Activated naive CD4-positive, alpha-beta T cell treated with anti-CD3 and anti-CD28 coated beads, Interleukin-2, amount 50 U/mL, for 72 hours (primary cell): ENCODE results near the gene CCRL2. TPM values are rescaled to one million over a fixed set of nuclear protein-coding genes. Genes with fewer than 3 reads are reported as not detected.
A peak's percentile ranks its signal among the peaks of the same experiment; 100 is the strongest.
"Not testable (repeated sequence)": the region's sequence is repeated elsewhere in the genome, so short reads cannot be mapped to it uniquely, and the experiment has no call there.

ENCODE experiments used
- ATAC-seq, 2 donors: fragments of 150-1000 bp; cut with Tn5 transposase; 2 replicates each; pipeline ENCODE4 v1.10.0; 2021; ENCODE audit warnings: mild to moderate bottlenecking in 2 of 2, moderate library complexity in 2 of 2
- DNase-seq, 2 donors: peaks; one replicate each; pipeline ENCODE4 v3.0.0; 2021 to 2022; ENCODE audit warnings: low spot score in 2 of 2
- H3K27ac Mint-ChIP-seq, 2 donors: one replicate each; pipeline ENCODE4 v1.8.0; 2022; ENCODE audit warnings: mild to moderate bottlenecking in 2 of 2, mixed read lengths in 2 of 2
- H3K36me3 Mint-ChIP-seq, 2 donors: one replicate each; pipeline ENCODE4 v1.8.0; 2022; ENCODE audit warnings: mixed read lengths in 2 of 2
- H3K9me3 Mint-ChIP-seq, 2 donors: one replicate each; pipeline ENCODE4 v1.8.0; 2022; ENCODE audit warnings: mixed read lengths in 2 of 2
- total RNA-seq, 2 donors: library from RNA; stranded (reverse); gene quantifications; one replicate each; pipeline ENCODE4 v1.2.3, GENCODE V29; 2022

The CCRL2 gene
- total RNA-seq, 2 donors from 2014 or later = 0.72 to 1.4 TPM

DNA sequence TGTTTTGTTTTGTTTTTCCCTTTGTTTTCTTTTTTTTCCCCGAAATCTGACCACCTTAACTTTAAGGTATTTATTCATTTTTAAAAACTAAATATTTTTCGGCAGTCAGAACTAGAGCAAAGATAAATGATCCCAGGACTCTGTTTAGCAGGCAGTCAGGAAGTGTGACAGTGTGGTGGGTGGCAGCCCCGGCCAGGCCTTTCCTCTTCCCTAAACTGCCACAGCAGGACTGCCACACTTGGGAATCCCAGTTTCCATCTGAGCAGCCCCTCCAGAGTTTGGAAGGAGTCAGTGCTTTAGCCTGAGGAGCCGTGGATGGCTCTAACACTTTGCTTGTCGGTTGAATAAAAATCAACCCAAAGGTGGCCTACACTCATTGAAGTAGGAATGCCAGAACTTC is 6.9 kb downstream of the CCRL2 start:
- Mint-ChIP-seq H3K9me3 (no peaks in the 10 kb centered on the region), H3K27ac (no peak overlapping the region), H3K36me3 (no peaks in the 10 kb centered on the region)
- ATAC-seq = no peak
- no peak for DNase-seq

DNA sequence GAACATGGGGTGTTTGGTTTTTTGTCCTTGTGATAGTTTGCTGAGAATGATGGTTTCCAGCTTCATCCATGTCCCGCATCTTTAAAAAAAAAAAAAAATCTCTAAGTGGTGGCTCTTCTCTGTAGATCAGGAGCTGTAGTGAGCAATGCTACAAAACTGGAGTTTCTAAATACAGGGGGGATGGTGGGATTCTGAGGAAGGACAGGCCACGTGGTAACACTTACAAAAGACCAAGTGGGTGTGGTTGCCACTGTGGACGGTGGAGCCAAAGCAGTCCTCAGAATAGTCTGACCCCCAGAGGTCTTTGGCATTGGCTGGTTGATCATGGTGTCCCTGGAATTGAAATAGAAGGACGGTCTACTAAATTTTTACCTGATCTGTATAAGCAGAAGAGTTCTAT is 7.7 kb downstream of the CCRL2 start:
- no peak for ATAC-seq
- Mint-ChIP-seq H3K9me3 (no peaks in the 10 kb centered on the region), H3K27ac (no peak overlapping the region), H3K36me3 (no peaks in the 10 kb centered on the region)
- no peak for DNase-seq

DNA sequence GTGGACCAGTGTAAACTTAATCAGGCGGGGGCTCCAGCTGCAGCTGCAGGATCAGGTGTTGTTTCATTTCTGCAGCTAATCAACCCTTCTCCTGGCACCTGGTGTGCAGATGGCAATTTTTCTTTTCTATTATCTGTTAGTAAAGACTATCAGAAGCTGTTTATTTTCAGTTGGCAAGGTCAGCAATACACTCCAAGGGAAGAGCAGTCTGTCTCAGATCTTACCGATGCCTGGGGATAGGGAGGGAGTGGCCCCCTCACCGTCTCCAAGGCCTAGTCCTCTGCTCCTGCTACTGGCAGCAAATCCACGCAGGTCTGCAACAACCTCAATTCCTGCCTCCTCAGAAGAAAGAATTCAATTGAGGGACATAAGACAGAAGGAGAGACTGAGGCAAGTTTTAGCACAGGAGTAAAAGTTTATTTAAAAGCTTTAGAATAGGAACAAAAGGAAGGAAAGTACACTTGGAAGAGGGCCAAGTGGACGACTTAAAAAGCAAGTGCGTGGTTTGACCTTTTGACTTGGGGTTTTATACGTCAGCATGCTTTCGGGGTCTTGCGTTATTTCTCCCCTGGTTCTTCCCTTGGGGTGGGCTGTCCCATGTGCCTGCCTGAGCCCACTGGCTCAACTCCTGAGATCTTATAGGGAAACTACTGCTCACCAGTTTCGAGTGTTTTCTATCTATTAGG is 9.2 kb downstream of the CCRL2 start:
- ATAC-seq (no peak), DNase-seq (no peak)
- Mint-ChIP-seq H3K36me3 (no peaks in the 10 kb centered on the region), H3K27ac (no peak overlapping the region), H3K9me3 (no peaks in the 10 kb centered on the region)

- DNase-seq (no peak), ATAC-seq (no peak)
- H3K36me3 Mint-ChIP-seq = no peaks in the 10 kb centered on the region
- no peak overlapping the region for H3K27ac Mint-ChIP-seq
- H3K9me3 Mint-ChIP-seq = no peaks in the 10 kb centered on the region
Measured at GRCh38 chr3:46416811-46417510, 9.9 kb downstream of the CCRL2 start.

DNA sequence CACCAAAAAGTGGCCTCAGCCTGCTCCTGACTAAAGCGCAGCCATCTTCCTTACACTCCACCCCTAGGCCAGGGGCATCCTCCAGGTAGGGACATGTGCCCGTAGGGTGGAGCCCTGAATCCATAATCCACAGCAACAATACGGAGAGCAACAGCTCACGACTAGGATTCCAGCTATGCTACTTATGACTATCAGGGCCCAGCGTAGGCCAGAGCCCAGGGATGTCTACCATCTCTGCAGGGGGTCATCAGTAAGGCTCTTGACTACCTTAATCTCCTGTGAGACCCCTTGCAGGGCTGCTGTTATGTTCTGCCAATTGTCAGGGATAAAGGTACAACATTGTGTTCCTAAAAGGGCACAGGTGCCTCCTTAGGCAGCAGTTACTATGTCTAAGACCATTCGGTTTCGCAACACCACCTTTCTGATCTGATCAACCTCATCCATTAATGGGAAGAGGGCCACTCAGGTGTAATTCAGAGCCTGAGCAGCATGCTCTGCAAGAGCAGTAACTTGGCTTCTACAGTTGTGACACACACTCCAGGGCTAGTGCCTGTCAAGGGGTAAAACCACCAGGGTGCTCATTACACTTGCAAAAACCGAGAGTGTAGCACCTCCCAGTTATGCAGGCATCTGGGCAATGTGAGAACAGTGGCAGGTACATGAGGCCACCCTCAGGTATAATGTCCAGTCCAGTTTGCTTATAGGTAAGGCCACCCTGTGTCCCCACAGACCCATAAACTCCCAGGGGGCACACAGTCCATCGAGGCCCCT is 11.0 kb downstream of the CCRL2 start:
- no peaks in the 10 kb centered on the region for H3K36me3 Mint-ChIP-seq
- ATAC-seq = no peak
- H3K27ac Mint-ChIP-seq = no peak overlapping the region
- no peak for DNase-seq
- H3K9me3 Mint-ChIP-seq = no peaks in the 10 kb centered on the region

- DNase-seq (no peak), ATAC-seq (no peak)
- Mint-ChIP-seq H3K27ac (no peak overlapping the region), H3K36me3 (no peaks in the 10 kb centered on the region), H3K9me3 (no peaks in the 10 kb centered on the region)
Measured at GRCh38 chr3:46419816-46420215, 12.8 kb downstream of the CCRL2 start.

GRCh38 chr3:46420931-46421330 is 13.9 kb downstream of the CCRL2 start:
- Mint-ChIP-seq H3K9me3 (no peaks in the 10 kb centered on the region), H3K36me3 (no peaks in the 10 kb centered on the region), H3K27ac (no peak overlapping the region)
- ATAC-seq (no peak), DNase-seq (no peak)

DNA sequence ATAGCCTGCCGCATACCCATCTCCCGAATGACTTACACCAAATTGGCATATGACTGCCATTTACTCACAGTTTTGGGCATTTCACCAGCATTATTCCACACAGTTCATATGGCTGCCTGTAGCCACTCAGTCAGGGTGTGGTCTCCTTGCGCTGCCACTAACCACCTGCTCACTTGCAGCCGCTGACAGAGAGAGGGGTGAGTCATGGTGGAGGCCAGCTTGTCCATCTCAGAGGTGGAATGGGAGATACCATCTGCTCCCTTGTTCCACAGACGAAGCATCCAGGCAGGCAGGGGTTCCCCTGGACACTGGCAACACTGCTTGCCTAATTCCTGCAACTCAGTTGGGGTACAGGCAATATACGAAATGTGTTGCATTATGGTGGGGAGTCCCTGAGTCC is 15.6 kb downstream of the CCRL2 start:
- no peak for ATAC-seq
- no peak overlapping the region for H3K27ac Mint-ChIP-seq
- no peak for DNase-seq

DNA sequence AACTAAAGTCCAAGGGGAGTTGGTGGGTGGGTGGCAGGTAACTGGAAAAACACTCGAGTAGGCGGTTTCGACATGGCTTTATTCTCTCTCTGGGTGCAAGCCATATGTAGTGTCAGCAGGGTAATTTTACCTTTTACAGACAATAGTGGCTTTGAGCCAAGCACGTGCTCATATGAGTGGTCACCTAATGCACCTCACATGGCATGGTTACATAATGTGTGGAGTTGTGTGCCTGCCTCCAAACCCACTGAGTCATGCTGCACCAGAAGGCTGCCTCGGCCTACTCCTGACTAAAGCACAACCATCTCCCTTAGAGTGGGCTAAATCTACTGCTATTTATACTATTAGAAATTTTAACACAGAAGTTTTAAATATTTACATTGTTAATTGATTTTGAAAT is 16.5 kb downstream of the CCRL2 start:
- no peaks in the 10 kb centered on the region for H3K9me3 Mint-ChIP-seq
- no peak overlapping the region for H3K27ac Mint-ChIP-seq
- ATAC-seq (no peak), DNase-seq (no peak)
- H3K36me3 Mint-ChIP-seq = no peaks in the 10 kb centered on the region

More for the DNA sequence above, 15.6 kb downstream of the CCRL2 start:
- H3K9me3 Mint-ChIP-seq = no peaks in the 10 kb centered on the region
- H3K36me3 Mint-ChIP-seq = no peaks in the 10 kb centered on the region

DNA sequence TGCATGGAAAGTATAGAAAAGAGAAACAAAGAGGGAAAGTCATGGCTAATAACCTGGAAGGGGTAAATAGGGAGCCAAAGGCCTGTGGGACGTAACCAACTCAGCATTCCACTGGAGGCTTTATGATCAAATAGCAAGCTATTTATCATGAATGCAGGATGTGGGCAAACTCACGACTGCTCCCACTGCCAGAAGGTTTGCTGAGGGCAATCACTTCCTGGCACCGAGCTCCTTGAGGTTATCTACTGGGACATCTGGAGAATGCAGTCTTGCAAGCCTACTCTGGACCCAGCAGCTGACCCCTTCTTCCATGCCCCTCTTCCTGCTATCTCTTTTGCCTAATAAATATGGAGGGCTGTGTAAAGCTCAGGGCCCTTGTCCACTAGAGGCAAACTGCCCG is 19.4 kb downstream of the CCRL2 start:
- not testable (repeated sequence) for ATAC-seq, H3K27ac Mint-ChIP-seq, H3K36me3 Mint-ChIP-seq, DNase-seq, H3K9me3 Mint-ChIP-seq

GRCh38 chr3:46427404-46427803 is 20.3 kb downstream of the CCRL2 start:
- not testable (repeated sequence) for ATAC-seq, DNase-seq, H3K9me3 Mint-ChIP-seq, H3K27ac Mint-ChIP-seq, H3K36me3 Mint-ChIP-seq

DNA sequence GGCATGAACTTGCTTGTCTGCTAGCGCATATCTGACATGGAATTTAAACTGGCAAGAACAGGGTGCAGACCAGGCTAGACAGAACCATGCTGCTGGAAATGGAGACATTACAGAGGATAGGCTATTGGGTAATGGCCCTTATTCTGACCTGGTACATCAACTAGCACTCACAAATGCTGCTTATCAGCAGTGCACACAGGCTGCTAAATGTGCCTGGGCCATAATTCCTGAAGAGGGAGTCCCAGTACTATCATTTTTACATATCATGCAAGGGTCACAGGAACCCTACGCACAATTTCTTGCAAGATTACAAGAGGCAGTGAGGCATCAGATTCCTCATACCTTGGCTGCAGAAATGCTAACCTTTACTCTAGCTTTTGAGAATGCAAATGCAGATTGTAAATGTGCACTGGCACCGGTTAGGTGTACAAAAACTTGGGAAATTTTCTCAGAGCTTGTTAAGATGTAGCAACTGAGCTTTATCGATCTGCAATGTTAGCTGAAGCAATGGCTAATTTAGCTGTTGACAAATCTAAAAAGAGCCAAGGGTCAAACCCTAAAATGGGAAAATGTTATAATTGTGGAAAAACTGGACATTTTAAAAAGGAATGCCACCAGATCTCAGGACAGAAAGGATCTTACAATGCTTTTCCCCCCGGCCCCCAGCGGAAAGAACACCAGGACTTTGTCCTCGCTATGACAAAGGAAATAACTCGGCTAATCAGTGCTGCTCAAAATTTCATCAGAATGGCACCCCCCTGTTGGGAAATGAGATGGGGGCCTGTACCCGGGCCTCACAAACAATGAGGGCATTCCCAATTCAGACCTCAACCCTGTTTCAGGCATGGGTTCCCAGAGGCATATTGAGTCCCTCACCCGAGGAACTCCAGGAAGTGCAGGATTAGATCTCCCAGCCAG is 21.1 kb downstream of the CCRL2 start:
- DNase-seq (no peak), ATAC-seq (no peak)
- Mint-ChIP-seq H3K36me3 (peaks cover 7 to 8% of the 10 kb centered on the region in 2 donors), H3K9me3 (peaks cover 6 to 7% of the 10 kb centered on the region in 2 donors), H3K27ac (peak overlapping the region in 1 of 2 donors; percentile 24)

- no peak overlapping the region for H3K27ac Mint-ChIP-seq
Measured at GRCh38 chr3:46429250-46429649, 22.2 kb downstream of the CCRL2 start.

DNA sequence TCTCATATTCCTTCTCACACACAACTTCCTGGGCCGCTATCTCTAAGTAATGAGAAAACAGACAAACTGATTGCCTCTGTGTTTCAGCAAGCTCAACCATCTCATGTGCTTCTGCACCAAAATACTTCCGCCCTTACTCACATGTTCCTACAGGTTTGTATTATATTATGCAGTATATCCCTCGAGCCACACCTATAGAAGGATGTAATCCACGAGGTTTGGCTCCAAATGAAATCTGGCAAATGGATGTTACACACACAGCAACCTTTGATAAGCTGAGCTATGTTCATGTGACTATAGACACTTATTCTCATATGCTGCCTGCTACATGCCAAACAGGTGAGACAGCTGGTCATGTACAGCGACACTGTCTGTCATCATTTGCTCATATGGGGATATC is 22.6 kb downstream of the CCRL2 start:
- Mint-ChIP-seq H3K36me3 (peaks cover 7 to 8% of the 10 kb centered on the region in 2 donors), H3K9me3 (peaks cover 7 to 9% of the 10 kb centered on the region in 2 donors)
- DNase-seq = no peak

More at GRCh38 chr3:46429250-46429649, 22.2 kb downstream of the CCRL2 start:
- DNase-seq (no peak), ATAC-seq (no peak)
- Mint-ChIP-seq H3K36me3 (peaks cover 7 to 8% of the 10 kb centered on the region in 2 donors), H3K9me3 (peaks cover 7 to 9% of the 10 kb centered on the region in 2 donors)

DNA sequence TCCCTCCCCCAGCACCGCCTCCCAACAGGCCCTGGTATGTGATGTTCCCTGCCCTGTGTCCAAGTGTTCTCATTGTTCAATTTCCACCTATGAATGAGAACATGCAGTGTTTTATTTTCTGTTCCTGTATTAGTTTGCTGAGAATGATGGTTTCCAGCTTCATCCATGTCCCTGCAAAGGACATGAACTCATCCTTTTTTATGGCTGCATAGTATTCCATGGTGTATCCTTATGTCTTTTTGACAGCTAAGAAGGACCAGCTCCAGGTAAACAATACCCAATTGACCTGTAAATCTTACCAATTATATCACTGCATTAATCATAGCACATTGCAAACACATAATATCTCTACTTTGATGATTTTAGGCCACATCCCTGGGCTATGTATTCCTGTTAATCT is 23.8 kb downstream of the CCRL2 start:
- not testable (repeated sequence) for H3K36me3 Mint-ChIP-seq, DNase-seq, ATAC-seq, H3K27ac Mint-ChIP-seq
- peaks cover 9 to 11% of the 10 kb centered on the region in 2 donors for H3K9me3 Mint-ChIP-seq

More for the DNA sequence above, 22.6 kb downstream of the CCRL2 start:
- ATAC-seq = no peak
- no peak overlapping the region for H3K27ac Mint-ChIP-seq

GRCh38 chr3:46431905-46432304 is 24.8 kb downstream of the CCRL2 start:
- peaks cover 9 to 11% of the 10 kb centered on the region in 2 donors for H3K9me3 Mint-ChIP-seq
- ATAC-seq, H3K36me3 Mint-ChIP-seq: not testable (repeated sequence)

More at GRCh38 chr3:46431905-46432304, 24.8 kb downstream of the CCRL2 start:
- not testable (repeated sequence) for H3K27ac Mint-ChIP-seq, DNase-seq
